ENCODE results near the gene LRRC14B.
"Not testable (repeated sequence)": the region's sequence is repeated elsewhere in the genome, so short reads cannot be mapped to it uniquely, and the experiment has no call there.

- TF ChIP-seq GLI4 (tag by site-specific recombination; IDR thresholded peaks at IDR 0.05); CTCF (tag by site-specific recombination; IDR thresholded peaks at IDR 0.05); ZBTB8A (tag by site-specific recombination; IDR thresholded peaks at IDR 0.05); ZSCAN16 (tag by site-specific recombination; IDR thresholded peaks at IDR 0.05); ZNF548 (tag by site-specific recombination; IDR thresholded peaks at IDR 0.05); ZFP37 (tag by site-specific recombination; IDR thresholded peaks at IDR 0.05); ZNF639 (tag by site-specific recombination; IDR thresholded peaks at IDR 0.05); ZBTB17 (tag by site-specific recombination; IDR thresholded peaks at IDR 0.05); ZNF664 (tag by site-specific recombination; IDR thresholded peaks at IDR 0.05); ZFP3 (tag by site-specific recombination; IDR thresholded peaks at IDR 0.05; ENCODE audit: low read depth); ZNF292 (tag by site-specific recombination; IDR thresholded peaks at IDR 0.05; ENCODE audit: borderline replicate concordance, low read depth); ZBTB10 (tag by site-specific recombination; IDR thresholded peaks at IDR 0.05); YY1 (tag by site-specific recombination; IDR thresholded peaks at IDR 0.05); ELK4 (IDR thresholded peaks at IDR 0.05; ENCODE audit: borderline replicate concordance, low read depth, low read length): not testable (repeated sequence)
These were observed 42.1 kb downstream of the LRRC14B start for GRCh38 chr5:233426-233825.
